Inferior parietal cortex (tissue), 1 donor: ENCODE measurements around the gene UBN1.
"Not testable (repeated sequence)": the region's sequence is repeated elsewhere in the genome, so short reads cannot be mapped to it uniquely, and the experiment has no call there.

Source experiments
- DNase-seq: peaks from one replicate; pipeline ENCODE4 v3.0.0-alpha.2; 2016; ENCODE audit errors: extremely low spot score

The UBN1 gene

GRCh38 chr16:4888428-4889135 is 41.3 kb downstream of the UBN1 start:
- no peak for DNase-seq

DNA sequence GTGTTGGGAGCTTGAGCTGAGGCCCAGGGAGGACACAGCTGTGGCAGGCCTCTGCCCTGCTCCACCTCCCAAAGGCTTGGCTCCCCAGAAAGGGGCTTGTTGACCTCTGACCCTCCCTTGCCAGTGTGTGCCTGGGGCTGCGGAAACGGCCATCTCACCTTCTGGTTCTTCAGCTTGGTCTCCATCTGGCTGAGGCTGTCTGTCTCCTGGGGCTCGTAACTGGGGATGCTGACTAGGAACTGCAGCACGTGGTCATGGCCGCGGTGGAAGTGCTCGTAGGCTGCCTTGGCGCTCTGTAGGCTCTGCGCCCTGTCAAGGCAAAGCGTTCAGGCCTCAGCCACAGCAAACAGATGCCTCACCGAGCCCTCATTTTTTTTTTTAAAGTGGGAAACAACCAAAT is 42.7 kb downstream of the UBN1 start:
- DNase-seq = no peak

DNA sequence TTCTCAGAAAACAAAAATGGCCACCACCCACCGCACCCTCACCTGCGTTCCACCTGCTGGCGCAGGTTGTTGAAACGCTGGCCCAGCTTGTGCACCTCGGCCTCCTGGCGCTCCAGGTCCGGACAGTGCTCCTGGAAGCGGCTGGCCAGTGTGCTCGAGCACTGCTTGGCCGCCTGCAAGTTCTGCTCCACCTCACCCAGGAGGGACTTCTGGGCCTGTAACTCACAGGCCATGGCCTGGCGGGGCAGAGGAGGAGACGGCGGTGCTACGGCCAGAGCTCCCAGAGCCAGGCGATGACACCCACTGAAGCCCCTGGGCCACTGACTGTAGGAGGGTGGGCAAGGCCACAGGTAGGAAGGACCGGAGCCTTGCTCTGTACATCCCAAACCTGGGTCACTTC is 43.4 kb downstream of the UBN1 start:
- DNase-seq = no peak

- no peak for DNase-seq
These were observed 44.0 kb downstream of the UBN1 start for GRCh38 chr16:4891097-4891885.

DNA sequence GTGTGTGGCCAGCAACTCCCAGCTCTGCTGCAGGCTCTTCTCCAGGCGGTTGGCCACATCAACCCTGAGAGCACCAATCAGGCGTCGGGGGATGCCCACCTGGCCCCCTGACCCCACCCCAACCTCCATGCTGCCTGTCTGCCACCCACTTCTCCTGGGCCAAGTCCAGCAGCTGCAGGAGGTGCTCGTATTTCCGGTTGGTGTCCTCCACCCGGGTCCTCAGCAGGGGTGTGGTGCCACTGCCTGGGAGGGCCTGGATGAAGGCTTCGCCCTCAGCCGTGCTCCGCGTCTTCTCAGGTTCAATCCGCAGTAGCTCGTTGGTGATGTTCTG is 44.6 kb downstream of the UBN1 start:
- no peak for DNase-seq

DNA sequence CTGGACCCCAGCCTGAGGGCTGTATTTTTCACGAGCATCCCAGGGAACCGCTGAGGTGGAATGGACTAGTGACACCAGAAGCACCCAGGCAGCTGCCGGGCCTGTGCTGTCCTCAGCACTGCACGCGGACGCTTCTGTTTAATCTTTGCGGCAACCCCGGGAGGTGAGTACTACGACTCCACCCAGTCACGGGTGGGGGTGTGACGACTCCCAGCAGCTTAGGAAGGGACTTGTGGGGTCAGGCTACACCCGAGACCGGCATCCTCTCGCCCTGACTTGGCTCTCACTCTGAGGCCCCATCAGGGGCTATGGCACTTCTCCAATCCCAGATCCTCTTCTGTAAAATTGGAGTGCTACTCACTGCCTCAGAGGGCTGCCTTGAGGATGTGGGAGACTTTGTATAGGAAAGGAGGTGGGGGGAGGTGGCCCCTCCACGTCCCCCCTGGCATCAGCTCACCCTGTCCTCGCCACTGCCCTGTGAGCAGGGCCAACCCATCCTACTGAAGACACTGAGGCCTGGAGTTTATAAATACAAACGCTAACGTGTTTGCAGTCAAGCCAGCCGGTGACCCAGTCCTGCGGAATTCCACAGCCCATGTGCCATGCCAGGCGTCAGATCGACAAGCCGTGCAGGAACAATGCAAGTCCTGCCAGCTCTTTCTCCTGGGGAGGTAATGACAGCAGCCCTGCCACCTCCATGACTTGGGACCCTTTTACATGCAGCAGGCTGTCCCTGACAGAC is 45.3 kb downstream of the UBN1 start:
- DNase-seq = no peak

DNA sequence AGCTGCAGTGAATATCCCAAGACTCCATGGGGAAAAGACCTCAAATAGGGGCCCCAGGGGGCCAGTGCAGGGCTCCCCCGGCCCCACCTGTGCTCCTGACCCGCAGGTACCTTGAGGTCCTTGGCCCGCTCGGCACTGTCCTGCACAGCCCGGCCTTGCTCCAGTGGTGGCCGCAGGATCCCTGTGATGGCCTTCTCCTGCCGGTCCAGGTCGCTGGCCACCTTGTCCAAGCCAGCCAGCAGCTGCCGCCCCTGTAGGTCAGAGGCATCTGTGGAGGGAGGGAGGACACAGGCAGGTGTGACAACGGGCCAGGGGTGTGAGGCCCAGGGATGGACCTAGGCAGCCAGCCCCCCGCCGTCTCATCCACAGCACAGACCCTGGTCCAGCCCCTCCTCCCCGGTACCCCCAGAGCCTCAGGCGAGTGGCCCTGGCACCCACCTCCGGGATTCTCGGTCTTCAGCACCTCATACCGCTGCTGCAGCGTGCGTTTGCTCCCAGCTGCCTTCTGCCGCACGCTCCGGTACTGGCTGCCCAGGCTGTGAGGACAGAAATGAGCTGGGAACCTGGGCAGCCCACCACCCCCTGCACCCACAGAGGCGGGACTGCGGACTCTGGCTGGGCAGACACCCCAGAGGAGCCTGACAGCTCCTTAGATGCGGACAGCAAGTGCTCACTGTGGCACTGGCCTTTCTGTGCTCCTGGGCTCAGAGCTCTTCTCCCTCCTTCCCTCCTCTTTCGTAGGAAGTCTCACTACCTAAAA is 46.0 kb downstream of the UBN1 start:
- DNase-seq = no peak

- no peak for DNase-seq
These were observed 47.2 kb downstream of the UBN1 start for GRCh38 chr16:4894276-4895150.

DNA sequence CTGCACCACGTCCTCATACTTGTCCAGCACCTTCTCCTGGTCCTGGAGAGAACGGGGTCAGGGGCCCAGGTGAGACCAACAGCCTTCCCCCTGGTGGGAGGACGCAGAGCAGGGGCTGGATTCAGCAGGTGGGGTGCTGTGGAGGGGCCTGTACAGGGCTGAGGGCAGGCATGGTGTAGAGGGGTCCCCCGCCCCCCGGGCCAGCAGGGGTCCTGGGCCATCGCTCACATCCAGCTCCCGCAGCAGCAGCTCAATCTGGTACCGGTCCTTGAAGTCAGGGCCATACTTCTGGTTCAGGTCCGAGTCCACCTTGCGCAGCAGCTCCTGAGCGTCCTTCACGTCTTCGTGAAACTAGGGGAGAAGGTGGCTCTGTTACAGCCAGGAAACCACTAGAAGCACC is 48.1 kb downstream of the UBN1 start:
- no peak for DNase-seq

DNA sequence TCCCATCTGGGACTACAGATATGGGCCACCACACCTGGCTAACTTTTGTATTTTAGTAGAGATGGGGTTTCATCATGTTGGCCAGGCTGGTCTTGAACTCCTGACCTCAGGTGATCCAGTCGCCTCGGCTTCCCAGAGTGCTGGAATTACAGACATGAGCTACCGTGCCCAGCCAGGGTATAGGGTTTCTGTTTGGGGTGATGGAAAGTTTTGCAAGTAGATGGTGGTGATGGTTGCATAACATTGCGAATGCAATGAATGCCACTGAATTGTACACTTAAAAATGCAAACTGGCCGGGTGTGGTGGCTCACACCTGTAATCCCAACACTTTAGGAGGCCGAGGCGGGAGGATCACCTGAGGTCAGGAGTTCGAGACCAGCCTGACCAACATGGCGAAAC is 49.5 kb downstream of the UBN1 start:
- DNase-seq = not testable (repeated sequence)

GRCh38 chr16:4897328-4897727 is 50.0 kb downstream of the UBN1 start:
- DNase-seq = no peak

DNA sequence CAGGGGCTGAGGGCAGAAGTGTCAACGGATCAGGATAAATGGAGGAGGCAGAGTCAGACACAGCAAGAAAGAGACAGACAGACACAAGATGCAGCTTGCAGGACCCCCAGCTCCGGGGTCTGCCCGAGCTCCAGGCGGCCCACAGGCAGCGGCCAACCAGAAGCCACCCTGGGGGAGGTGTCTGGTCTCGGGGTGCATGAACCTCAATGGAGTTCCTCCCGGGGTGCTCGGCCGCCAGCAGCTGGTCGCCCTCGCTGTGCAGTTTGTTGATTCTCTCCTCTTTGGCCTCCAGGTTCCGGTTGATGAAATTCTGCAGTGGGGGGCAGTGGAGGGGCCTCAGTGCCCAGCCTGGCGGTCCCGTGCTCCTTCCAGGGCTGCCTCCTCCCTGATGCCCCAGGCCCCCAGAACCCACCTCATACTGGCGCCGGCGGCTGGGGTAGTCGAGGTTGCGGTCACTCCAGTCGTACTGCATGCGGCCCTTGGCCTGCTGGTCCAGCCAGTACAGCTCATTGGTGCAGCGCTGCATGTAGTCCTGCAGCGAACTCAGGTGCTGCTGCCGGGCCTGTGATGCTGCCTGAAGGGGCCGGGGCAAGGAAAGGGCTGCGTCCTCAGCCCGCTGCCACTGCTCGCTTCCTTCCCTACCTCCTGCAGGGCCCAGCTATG is 51.7 kb downstream of the UBN1 start:
- DNase-seq = no peak

DNA sequence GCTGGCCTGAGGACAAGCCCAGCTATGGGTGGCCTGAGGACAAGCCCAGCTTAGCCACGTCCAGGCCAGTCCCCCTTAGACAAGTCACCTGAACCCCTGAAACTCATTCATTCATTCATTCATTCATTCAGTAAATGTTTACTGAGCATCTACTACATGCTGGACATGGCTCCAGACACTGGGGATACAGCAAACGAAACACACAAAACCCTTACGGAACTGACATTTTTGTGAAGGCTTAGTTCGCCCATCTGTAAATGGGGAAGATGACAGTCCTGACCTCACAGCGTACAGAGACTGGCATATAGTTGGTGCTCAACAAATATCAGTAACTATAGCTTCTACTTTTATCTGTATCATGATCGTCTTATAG is 52.2 kb downstream of the UBN1 start:
- DNase-seq = no peak

GRCh38 chr16:4900036-4900435 is 52.8 kb downstream of the UBN1 start:
- no peak for DNase-seq

DNA sequence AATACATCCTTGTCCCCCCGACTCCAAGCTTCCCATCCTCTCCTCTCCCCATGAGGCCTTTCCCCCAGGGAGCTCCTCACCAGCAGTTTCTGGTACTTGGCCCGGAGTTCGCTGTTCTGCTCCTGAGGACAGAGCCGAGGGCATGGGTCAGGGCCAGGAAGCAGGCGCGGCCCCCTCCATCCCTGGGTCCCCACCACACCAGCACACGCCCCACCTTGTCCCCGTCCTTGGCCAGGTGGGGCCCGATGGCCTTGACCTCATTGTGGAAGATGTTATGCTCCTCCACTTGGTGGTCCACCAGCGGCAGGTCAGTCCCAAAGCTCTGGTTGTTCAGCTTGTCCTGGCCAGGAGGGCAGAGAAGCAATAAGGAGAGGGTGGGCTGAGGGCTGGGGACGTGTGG is 53.5 kb downstream of the UBN1 start:
- DNase-seq = no peak

DNA sequence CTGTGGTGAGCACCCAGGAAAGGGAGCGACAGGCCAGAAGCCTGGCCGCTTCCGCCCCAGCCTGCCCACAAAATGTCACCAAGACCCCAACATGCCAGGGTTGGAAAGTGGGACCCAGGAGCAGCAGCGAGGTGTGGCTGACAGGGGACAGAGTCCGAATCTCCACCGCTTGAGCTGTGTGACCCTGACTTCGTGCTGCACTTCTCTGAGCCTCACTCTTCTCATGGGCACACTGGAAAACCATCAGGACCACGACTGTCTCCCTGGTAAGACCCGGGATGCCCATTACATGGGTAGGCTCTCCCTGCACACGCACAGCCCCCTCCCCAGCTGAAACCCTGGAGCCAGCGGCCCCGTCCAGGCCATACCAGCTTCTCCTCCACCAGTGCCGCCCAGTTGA is 54.8 kb downstream of the UBN1 start:
- DNase-seq = no peak

- DNase-seq = no peak
These were observed 57.0 kb downstream of the UBN1 start for GRCh38 chr16:4904108-4904941.

GRCh38 chr16:4904942-4905615 is 57.8 kb downstream of the UBN1 start:
- DNase-seq = no peak

DNA sequence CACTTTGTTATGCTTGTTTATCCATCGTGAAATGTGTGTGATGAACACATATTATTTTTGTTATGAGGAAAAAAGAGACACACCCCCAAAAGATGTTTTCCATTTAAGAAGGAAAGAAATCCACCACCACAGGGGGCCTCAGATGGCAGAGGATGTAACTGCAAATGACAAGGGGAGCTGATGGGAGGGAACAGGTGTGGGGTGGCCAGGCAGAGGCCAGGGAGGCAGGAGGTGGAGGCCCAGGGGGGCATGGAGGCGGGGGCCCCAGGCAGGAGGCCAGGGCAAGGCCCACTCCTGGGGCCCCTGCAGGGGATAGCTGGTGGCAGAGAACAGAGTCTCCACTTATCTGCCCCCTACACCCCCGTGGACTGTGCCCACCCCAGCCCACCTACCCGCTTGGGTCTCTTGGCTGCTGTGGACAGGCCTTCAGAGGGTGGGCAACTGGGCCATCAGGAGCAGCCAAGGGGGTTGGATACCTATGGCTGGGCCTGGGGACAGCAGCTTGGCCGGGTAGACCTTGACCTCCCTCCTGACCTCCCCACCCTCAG is 61.6 kb downstream of the UBN1 start:
- DNase-seq = no peak
